Ishikawa (cell line): Measurements from ENCODE around the gene TMEM43.

Experiments
- CEBPB ChIP-seq: IDR thresholded peaks from 2 replicates; pipeline ENCODE4 v1.6.1; 2012
- CREB1 ChIP-seq: IDR thresholded peaks from 2 replicates; pipeline ENCODE4 v1.6.1; 2012; ENCODE audit warnings: low read depth
- EP300 ChIP-seq: IDR thresholded peaks from 2 replicates; pipeline ENCODE4 v1.6.1; 2012; ENCODE audit warnings: borderline replicate concordance
- MAX ChIP-seq: IDR thresholded peaks from 2 replicates; pipeline ENCODE4 v1.6.1; 2012
- RAD21 ChIP-seq: IDR thresholded peaks from 2 replicates; pipeline ENCODE4 v1.6.1; 2012; ENCODE audit warnings: low read depth
- TEAD4 ChIP-seq: IDR thresholded peaks from 2 replicates; pipeline ENCODE4 v1.6.1; 2012

- TF ChIP-seq MAX (no peak), EP300 (no peak), CREB1 (no peak), CEBPB (no peak), RAD21 (no peak), TEAD4 (no peak)
These were observed 14.9 kb downstream of the TMEM43 start for GRCh38 chr3:14139771-14140170.
